Stimulated activated CD8-positive, alpha-beta memory T cell treated with anti-CD3 and anti-CD28 coated beads, Interleukin-15, amount 100 ng/mL, for 48 hours (primary cell): ENCODE measurements around the gene LUC7L.
"Not testable (repeated sequence)": the region's sequence is repeated elsewhere in the genome, so short reads cannot be mapped to it uniquely, and the experiment has no call there.

Experiments
- DNase-seq, 2 donors: peaks; one replicate each; pipeline ENCODE4 v3.0.0-alpha.2; 2020; ENCODE audit warnings: low read depth in 2 of 2

The LUC7L gene

GRCh38 chr16:180101-180675 is 49.1 kb downstream of the LUC7L start, which contains the start of gene HBQ1:
Gene HBQ1, plus strand, starts transcription at chr16:180459. Its CDS starts 28 bp downstream, at chr16:180487.
- DNase-seq: peak; percentile 19 to 25

DNA sequence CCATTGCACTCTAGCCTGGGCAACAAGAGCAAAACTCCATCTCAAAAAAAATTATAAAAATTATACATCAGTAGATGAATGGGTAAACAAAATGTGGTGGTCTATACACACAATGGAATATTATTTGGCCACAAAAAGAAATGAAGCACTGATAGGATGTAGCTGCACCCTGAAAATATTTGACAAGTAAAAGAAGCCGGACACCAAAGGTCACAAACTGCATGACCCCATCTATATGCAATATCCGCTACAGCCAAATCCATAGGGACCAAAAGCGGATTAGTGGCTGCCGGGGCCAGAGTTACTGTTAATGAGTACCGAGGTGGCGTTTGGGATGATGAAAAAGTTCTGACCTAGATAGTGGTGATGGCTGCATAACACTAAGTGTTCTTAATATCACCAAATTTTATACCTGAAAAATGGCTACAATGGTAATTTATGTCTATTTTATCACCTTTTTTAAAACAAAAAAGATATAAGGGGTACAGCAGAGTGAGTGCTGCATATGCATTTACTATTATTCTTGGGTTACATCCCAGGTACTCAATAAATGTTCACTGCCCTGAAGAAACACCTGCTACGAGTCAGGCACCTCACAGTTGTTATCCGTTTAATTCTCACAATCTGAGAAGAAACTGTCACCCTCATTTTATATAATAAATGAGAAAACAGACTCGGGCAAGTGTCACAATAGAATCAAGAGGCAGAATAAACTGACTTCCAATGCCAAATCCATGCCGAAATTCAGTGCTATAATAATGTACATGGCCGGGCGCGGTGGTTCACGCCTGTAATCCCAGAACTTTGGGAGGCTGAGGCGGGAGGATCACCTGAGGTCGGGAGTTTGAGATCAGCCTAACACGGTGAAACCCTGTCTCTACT is 49.8 kb downstream of the LUC7L start:
- DNase-seq: no peak

DNA sequence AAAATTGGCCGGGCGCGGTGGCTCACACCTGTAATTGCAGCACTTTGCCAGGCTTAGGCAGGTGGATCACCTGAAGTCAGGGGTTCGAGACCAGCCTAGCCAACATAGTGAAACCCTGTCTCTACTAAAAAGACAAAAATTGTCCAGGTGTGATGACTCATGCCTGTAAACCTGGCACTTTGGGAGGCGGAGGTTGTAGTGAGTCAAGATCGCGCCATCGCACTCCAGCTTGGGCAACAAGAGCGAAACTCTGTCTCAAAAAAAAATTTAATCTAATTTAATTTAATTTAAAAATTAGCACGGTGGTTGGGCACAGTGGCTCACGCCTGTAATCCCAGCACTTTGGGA is 50.6 kb downstream of the LUC7L start:
- no peak for DNase-seq

GRCh38 chr16:177981-178667 is 51.1 kb downstream of the LUC7L start:
- no peak for DNase-seq

DNA sequence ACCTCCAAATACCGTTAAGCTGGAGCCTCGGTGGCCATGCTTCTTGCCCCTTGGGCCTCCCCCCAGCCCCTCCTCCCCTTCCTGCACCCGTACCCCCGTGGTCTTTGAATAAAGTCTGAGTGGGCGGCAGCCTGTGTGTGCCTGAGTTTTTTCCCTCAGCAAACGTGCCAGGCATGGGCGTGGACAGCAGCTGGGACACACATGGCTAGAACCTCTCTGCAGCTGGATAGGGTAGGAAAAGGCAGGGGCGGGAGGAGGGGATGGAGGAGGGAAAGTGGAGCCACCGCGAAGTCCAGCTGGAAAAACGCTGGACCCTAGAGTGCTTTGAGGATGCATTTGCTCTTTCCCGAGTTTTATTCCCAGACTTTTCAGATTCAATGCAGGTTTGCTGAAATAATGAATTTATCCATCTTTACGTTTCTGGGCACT is 51.8 kb downstream of the LUC7L start:
- DNase-seq: no peak

- DNase-seq: not testable (repeated sequence)
Observed at GRCh38 chr16:176477-177382, 52.5 kb downstream of the LUC7L start, which contains the start of gene HBA1. Gene HBA1, plus strand, starts transcription at chr16:176680. Its CDS starts 37 bp downstream, at chr16:176717.

GRCh38 chr16:176006-176405 is 53.2 kb downstream of the LUC7L start:
- not testable (repeated sequence) for DNase-seq

DNA sequence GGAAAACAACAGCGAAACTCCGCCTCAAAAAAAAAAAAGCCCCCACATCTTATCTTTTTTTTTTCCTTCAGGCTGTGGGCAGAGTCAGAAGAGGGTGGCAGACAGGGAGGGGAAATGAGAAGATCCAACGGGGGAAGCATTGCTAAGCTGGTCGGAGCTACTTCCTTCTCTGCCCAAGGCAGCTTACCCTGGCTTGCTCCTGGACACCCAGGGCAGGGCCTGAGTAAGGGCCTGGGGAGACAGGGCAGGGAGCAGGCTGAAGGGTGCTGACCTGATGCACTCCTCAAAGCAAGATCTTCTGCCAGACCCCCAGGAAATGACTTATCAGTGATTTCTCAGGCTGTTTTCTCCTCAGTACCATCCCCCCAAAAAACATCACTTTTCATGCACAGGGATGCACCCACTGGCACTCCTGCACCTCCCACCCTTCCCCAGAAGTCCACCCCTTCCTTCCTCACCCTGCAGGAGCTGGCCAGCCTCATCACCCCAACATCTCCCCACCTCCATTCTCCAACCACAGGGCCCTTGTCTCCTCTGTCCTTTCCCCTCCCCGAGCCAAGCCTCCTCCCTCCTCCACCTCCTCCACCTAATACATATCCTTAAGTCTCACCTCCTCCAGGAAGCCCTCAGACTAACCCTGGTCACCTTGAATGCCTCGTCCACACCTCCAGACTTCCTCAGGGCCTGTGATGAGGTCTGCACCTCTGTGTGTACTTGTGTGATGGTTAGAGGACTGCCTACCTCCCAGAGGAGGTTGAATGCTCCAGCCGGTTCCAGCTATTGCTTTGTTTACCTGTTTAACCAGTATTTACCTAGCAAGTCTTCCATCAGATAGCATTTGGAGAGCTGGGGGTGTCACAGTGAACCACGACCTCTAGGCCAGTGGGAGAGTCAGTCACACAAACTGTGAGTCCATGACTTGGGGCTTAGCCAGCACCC is 54.0 kb downstream of the LUC7L start:
- DNase-seq: no peak

GRCh38 chr16:173928-174769 is 55.1 kb downstream of the LUC7L start:
- DNase-seq: not testable (repeated sequence)

DNA sequence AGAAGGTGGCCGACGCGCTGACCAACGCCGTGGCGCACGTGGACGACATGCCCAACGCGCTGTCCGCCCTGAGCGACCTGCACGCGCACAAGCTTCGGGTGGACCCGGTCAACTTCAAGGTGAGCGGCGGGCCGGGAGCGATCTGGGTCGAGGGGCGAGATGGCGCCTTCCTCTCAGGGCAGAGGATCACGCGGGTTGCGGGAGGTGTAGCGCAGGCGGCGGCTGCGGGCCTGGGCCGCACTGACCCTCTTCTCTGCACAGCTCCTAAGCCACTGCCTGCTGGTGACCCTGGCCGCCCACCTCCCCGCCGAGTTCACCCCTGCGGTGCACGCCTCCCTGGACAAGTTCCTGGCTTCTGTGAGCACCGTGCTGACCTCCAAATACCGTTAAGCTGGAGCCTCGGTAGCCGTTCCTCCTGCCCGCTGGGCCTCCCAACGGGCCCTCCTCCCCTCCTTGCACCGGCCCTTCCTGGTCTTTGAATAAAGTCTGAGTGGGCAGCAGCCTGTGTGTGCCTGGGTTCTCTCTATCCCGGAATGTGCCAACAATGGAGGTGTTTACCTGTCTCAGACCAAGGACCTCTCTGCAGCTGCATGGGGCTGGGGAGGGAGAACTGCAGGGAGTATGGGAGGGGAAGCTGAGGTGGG is 55.9 kb downstream of the LUC7L start:
- not testable (repeated sequence) for DNase-seq

- not testable (repeated sequence) for DNase-seq
Observed at GRCh38 chr16:172374-172941, 56.8 kb downstream of the LUC7L start, which contains the start of gene HBA2. Gene HBA2, plus strand, starts transcription at chr16:172876. Its CDS starts 37 bp downstream, at chr16:172913.

GRCh38 chr16:170788-171187 is 58.5 kb downstream of the LUC7L start:
- no peak for DNase-seq

DNA sequence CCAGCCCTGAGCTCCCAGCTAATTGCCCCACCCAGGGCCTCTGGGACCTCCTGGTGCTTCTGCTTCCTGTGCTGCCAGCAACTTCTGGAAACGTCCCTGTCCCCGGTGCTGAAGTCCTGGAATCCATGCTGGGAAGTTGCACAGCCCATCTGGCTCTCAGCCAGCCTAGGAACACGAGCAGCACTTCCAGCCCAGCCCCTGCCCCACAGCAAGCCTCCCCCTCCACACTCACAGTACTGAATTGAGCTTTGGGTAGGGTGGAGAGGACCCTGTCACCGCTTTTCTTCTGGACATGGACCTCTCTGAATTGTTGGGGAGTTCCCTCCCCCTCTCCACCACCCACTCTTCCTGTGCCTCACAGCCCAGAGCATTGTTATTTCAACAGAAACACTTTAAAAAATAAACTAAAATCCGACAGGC is 59.2 kb downstream of the LUC7L start:
- DNase-seq: not testable (repeated sequence)

DNA sequence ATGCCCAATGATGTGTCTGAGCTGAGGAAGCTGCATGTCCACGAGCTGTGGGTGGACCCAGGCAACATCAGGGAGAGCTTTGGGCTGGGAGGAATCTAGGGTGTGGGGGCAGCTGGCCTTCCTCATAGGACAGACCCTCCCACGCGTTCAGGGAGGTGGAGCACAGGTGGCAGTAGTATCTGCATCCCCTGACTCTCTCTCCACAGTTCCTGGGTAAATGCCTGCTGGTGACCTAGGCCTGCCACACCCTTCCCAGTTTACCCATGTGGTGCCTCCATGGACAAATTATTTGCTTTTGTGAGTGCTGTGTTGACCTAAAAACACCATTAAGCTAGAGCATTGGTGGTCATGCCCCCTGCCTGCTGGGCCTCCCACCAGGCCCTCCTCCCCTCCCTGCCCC is 60.2 kb downstream of the LUC7L start:
- DNase-seq: no peak

- DNase-seq: no peak
Observed at GRCh38 chr16:168424-168823, 60.8 kb downstream of the LUC7L start.

GRCh38 chr16:167122-167690 is 62.0 kb downstream of the LUC7L start:
- DNase-seq: no peak

- no peak for DNase-seq
Observed at GRCh38 chr16:166375-167121, 62.7 kb downstream of the LUC7L start.
